Bladder microvascular endothelial cell (primary cell): ENCODE results near the gene HSPA12A. TPM values are rescaled to one million over a fixed set of nuclear protein-coding genes. Genes with fewer than 3 reads are reported as not detected.

Experiments used
- total RNA-seq: library from RNA; depleted of rRNA; stranded (reverse); fragments of >200 nt; gene quantifications from 2 replicates; pipeline ENCODE4 v1.2.3, GENCODE V29; 2014

HSPA12A gene, protein sequence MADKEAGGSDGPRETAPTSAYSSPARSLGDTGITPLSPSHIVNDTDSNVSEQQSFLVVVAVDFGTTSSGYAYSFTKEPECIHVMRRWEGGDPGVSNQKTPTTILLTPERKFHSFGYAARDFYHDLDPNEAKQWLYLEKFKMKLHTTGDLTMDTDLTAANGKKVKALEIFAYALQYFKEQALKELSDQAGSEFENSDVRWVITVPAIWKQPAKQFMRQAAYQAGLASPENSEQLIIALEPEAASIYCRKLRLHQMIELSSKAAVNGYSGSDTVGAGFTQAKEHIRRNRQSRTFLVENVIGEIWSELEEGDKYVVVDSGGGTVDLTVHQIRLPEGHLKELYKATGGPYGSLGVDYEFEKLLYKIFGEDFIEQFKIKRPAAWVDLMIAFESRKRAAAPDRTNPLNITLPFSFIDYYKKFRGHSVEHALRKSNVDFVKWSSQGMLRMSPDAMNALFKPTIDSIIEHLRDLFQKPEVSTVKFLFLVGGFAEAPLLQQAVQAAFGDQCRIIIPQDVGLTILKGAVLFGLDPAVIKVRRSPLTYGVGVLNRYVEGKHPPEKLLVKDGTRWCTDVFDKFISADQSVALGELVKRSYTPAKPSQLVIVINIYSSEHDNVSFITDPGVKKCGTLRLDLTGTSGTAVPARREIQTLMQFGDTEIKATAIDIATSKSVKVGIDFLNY
- 0.16 and 1.5 TPM in 2 replicates for total RNA-seq

DNA sequence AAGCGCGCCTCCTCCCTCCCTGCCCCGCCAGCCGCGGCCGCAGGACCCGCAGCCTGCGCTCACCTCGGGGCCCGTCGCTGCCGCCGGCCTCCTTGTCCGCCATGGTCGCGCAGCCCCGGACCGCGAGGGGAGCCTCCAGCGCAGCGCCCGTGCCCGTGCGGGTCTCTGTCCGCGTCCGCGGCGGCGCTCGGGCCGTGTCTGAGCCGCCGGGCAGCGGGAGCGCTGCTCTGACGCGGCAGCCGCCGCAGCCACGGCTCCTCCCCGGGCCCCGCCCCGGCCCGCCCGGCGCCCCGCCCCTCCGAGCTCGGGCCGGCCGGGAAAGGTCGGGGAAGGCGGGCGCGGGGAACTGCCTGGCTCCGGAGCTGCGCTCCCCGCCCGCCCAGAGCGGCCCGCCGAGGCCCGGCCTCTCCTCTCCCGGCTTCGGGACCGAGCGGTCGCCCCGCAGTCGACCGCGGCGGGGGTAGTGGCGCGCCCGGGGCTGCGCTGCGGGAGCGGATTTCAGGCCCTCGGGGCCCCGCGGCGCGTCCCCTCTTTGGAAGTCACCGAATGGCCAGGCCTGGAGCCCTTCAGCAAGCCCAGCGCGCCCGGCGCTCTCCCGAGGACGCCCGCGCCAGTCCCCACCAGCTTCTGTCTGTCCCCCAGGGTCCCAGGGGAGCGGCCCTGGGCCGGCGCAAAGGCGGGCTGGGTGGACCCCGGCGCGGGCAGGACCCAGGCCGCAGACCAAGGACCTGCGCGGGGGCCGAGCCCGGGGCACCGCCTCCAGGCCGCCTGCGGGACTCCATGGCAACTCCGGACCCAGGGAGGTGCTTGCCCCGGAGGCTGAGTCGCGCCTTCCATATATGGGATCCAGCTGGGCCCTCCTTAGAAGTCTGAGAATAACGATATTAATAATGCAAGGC lies at the start of gene HSPA12A:
Gene HSPA12A, minus strand, starts transcription at position 200 of the 899 bp plus-strand sequence. Its CDS starts 97 bp downstream, at position 103.

Other genes with a start within 250 kb of the HSPA12A start
- gene PNLIP, start 196.6 kb downstream of the HSPA12A start, total RNA-seq, result not detected in 2 replicates
- gene PNLIPRP1, start 151.6 kb downstream of the HSPA12A start, total RNA-seq, result not detected in 2 replicates
- gene PNLIPRP2, start 121.6 kb downstream of the HSPA12A start, total RNA-seq, result not detected in 2 replicates
- gene ENO4, start 106.9 kb upstream of the HSPA12A start, total RNA-seq, result not detected in 2 replicates